HG02870 (cell line): Measurements from ENCODE around the gene RIT2.
"Not testable (repeated sequence)": the region's sequence is repeated elsewhere in the genome, so short reads cannot be mapped to it uniquely, and the experiment has no call there.

Source experiments
- ATAC-seq: cut with Tn5 transposase; IDR thresholded peaks from one replicate; pipeline ENCODE4 v1.9.1; 2021; ENCODE audit warnings: mild to moderate bottlenecking, moderate library complexity; ENCODE audit not compliant: unreplicated experiment

RIT2 gene

DNA sequence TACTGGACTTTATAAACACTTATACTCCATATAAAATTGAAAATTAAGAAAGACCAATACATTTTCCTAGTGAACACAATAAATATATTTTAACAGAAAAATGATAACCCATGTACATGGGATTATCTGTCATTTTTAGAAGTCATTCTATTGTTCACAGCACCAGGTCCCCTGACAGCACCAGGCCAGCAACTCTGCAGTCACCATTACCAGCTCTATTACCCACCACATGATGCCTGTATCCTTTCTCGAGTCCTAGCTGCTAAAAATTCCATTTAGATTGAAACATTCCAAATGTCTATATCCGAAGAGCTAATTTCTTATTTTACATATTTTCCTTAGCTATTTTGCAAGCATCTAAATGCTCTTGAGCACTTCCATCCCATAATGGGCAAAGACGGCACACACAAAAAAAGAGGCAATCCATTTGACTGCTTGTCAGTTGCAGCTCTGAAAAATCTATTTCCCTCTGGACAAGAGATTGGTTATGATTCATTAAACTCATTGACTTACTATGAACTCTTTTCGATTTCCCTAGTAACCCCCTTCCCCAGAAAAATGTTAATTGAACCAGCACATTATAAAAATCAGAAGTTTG lies 336.9 kb downstream of the RIT2 start:
- ATAC-seq = no peak

- no peak for ATAC-seq
Measured at GRCh38 chr18:42778024-42778423, 337.5 kb downstream of the RIT2 start.

DNA sequence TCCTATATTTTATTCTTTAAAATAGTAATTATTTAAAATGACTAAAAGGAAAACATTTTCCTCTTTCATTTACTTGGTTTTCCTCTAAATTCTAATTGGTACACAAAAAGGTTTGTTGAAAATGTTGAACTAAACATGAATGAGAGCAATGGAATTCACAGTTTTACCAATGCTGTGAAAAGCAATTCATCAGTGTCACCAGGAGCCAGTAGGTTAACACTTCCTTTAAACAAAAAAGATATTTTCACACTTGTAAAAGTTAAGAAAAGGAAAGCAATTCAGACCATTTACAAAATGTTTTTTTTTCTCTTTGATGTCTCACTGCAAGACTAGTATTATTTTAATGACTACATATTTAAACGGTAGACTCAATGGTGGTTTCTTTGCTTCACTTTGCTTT lies 341.6 kb downstream of the RIT2 start:
- no peak for ATAC-seq

GRCh38 chr18:42771936-42772335 lies 343.5 kb downstream of the RIT2 start:
- no peak for ATAC-seq

- ATAC-seq = no peak
Measured at GRCh38 chr18:42765302-42765701, 350.2 kb downstream of the RIT2 start.

- ATAC-seq = no peak
Measured at GRCh38 chr18:42760290-42760689, 355.2 kb downstream of the RIT2 start.

GRCh38 chr18:42758852-42759251 lies 356.6 kb downstream of the RIT2 start:
- no peak for ATAC-seq

DNA sequence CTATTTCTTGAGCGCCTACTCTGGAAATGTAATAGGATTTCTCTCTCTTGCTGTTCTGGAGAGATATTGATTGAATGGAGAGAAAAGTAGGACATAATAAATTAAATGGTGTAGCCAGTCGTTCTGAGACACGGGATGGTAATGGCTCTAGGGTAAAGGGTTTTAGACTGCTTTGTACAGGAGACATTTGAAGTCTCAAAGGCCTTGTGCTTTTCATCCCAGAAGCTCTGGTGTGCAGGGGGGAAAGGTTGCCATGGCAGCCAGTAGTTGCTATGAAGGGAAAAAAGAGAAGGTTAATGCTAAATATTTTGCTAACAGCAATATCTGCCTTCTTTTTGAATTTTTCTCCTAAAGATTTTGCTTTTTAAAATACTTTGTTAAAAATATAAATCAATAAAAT lies 359.3 kb downstream of the RIT2 start:
- ATAC-seq = no peak

DNA sequence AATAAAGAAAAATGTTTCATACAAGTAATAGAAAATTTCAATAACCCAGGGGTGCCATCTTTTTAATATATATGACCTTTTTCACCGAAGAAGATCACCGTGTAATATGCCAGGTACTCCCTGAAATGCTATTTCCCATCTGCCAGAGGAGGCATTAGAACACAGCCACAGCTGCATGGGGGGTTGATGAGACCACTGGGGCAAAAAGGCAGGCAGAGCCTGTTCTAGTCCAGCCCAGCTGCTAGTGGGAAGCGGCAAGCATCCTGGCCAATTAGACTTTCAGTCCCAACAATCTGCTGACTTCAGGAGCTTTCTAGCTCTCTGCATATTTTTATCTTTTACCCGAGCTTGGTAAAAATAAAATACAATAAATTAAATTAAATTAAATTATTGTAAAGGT lies 362.6 kb downstream of the RIT2 start:
- no peak for ATAC-seq

- ATAC-seq = no peak
Measured at GRCh38 chr18:42746794-42747193, 368.7 kb downstream of the RIT2 start.

DNA sequence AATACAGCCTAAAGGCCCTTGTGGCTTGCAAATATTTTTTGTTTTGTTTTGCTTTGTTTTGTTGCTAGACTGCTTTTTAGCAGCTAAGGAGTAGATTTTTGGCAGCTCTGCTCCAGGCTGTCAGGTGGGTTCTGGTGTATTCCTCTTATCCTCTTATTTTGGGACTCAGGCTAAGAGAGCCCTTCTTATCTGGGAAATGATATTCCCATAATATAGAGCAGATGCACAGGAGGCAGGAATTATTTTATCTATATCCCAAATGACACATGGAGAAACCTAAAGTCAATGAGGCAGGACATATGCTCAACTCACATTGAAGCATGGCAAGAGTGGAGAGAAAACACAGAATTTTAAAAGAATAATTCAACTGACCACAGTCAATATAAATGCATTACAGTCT lies 369.6 kb downstream of the RIT2 start:
- no peak for ATAC-seq

- no peak for ATAC-seq
Measured at GRCh38 chr18:42745171-42745570, 370.3 kb downstream of the RIT2 start.

GRCh38 chr18:42743373-42744138 lies 371.9 kb downstream of the RIT2 start:
- ATAC-seq = no peak

- ATAC-seq = no peak
Measured at GRCh38 chr18:42742969-42743368, 372.5 kb downstream of the RIT2 start.

- ATAC-seq = no peak
Measured at GRCh38 chr18:42742474-42742873, 373.0 kb downstream of the RIT2 start.

DNA sequence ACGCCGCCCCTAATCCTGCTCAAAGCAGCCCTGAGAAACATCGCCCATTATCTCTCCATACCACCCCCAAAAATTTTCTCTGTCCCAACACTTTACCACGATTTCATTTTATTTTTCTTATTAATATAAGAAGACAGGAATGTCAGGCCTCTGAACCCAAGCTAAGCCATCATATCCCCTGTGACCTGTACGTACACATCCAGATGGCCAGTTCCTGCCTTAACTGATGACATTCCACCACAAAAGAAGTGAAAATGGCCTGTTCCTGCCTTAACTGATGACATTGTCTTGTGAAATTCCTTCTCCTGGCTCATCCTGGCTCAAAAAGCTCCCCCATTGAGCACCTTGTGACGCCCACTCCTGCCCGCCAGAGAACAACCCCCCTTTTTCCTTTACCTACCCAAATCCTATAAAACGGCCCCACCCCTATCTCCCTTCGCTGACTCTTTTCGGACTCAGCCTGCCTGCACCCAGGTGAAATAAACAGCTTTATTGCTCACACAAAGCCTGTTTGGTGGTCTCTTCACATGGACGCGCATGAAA lies 373.6 kb downstream of the RIT2 start:
- not testable (repeated sequence) for ATAC-seq

GRCh38 chr18:42741299-42741698 lies 374.2 kb downstream of the RIT2 start:
- ATAC-seq = not testable (repeated sequence)

DNA sequence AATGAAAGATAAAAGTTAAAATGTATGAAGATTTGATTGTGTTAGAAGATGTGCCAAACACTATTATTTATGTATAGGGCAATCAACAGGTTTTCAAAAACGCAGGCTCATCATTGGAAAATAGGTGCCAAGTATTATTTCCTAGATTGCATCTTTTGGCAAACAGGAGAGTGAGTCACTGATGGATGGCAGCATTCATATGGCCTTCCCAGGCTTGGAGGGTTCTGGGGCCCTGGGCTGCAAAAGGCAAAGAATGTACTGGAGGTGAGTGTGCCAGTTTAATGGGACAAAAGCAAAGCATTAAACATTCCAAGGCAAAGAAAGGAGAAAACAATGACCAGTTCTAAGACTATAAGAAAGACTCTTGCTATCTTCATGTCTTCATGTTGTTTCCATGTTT lies 379.4 kb downstream of the RIT2 start:
- ATAC-seq = no peak

GRCh38 chr18:42734520-42734919 lies 381.0 kb downstream of the RIT2 start:
- ATAC-seq = no peak

- ATAC-seq = no peak
Measured at GRCh38 chr18:42730272-42730671, 385.2 kb downstream of the RIT2 start.

DNA sequence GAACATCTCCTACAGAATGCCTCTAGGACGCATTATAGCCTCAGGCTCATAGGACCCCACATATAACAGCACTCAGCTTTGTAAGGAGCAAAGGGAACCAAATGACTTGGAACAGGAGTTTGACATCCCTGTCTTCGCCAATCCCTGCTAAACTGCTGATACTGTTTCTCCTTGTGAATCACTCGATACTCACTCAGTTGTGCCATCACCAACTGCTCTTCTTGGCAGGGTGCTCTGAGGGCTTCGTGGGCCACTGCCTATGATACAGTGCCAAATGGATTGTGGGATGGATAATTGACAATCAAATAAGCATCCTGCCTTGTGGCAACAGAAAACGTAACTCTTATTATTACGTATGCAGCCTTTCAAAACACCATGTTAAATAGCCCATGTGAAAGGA lies 396.3 kb downstream of the RIT2 start:
- no peak for ATAC-seq

DNA sequence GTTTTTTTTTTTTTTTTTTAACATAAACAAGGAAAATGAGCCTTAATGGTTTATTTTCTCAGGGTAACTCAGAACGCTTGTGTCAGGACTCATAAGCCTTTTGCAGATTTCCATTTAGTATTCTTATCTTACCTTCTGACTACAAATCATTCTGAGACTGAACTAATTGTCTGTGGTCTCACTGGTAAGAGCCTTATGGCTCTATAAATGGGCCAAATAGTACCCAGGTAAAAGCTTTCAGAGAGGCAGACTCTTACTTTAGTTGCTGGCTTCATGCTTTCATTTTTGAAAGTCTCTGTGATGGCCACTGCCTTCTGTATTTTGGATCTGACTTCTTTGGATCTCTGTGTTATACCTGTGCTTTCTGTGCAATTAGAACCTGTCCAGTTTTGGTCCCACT lies 403.4 kb downstream of the RIT2 start:
- no peak for ATAC-seq
